Heart right ventricle (tissue), 16 donors: Measurements from ENCODE around the gene PATJ. TPM values are rescaled to one million over a fixed set of nuclear protein-coding genes. Genes with fewer than 3 reads are reported as not detected.

Experiments
- ATAC-seq, 8 donors: fragments of 200-7000 bp; cut with Tn5 transposase; one replicate each; pipeline ENCODE4 v1.9.1; 2020; ENCODE audit warnings: mild to moderate bottlenecking in 8 of 8, moderate library complexity in 8 of 8, moderate number of reproducible peaks in 1 of 8
- DNase-seq, 2 donors: peaks; one replicate each; pipeline ENCODE4 v3.0.0-alpha.2; 2020
- H3K27ac ChIP-seq, 10 donors: fragments of 200-600 bp; sonication (generic) in 2 of 10; one replicate each; pipeline versions ENCODE4 v1.5.0 to v1.8.0; 2020 to 2022; ENCODE audit warnings: mild to moderate bottlenecking in 3 of 10
- H3K27me3 ChIP-seq, 7 donors: fragments of 200-600 bp; one replicate each; pipeline ENCODE4 v1.8.0; 2021 to 2022; ENCODE audit warnings: mild to moderate bottlenecking in 2 of 7
- H3K36me3 ChIP-seq, 9 donors: fragments of 200-600 bp; sonication (generic) in 1 of 9; one replicate each; pipeline versions ENCODE4 v1.5.0 to v1.8.0; 2020 to 2022; ENCODE audit warnings: mild to moderate bottlenecking in 2 of 9
- H3K4me1 ChIP-seq, 9 donors: fragments of 200-600 bp; sonication (generic) in 1 of 9; one replicate each; pipeline versions ENCODE4 v1.5.0 to v1.8.0; 2020 to 2022; ENCODE audit warnings: mild to moderate bottlenecking in 4 of 9
- H3K4me3 ChIP-seq, 10 donors: fragments of 200-600 bp; sonication (generic) in 2 of 10; one replicate each; pipeline versions ENCODE4 v1.5.0 to v1.8.0; 2020 to 2022; ENCODE audit warnings: mild to moderate bottlenecking in 7 of 10, moderate library complexity in 2 of 10
- H3K9me3 ChIP-seq, 11 donors: fragments of 200-600 bp in 10 of 11; sonication (generic) in 2 of 11; one replicate each; pipeline versions ENCODE4 v1.5.0 to v1.8.0; 2013 to 2022; ENCODE audit warnings: mild to moderate bottlenecking in 2 of 11, control low read depth in 1 of 11, moderate library complexity in 1 of 11
- WGBS, 2 donors: extraction: QIAGEN DNeasy Blood & Tissue Kit; methylation state at CpG; one replicate each; pipeline ENCODE4 v1.1.7; 2013; ENCODE audit warnings: inconsistent platforms in 1 of 2; 5-methylcytosine and 5-hydroxymethylcytosine counted together
- intact Hi-C, 10 donors: fragments of 100-400 bp; cut with DNase I; formaldehyde crosslinking; loops; one replicate each; pipeline versions ENCODE4 v1.11.1 to v1.14.2; 2022
- microRNA-seq, 2 donors: library from miRNA; unstranded; fragments of <30 nt; microRNA quantifications; one replicate each; pipeline ENCODE4 v1.2.0, GENCODE V29; 2021
- polyA plus RNA-seq, 2 donors: library from polyadenylated mRNA; stranded (reverse); fragments of 200-250 nt; gene quantifications; one replicate each; pipeline ENCODE4 v1.2.3, GENCODE V29; 2013
- total RNA-seq, 10 donors: library from RNA; stranded (reverse); fragmentation: NEBNext Ultra II Directional in 3 of 10; extraction: Animal tissue kit (Norgen Biotek cat#: 25700) in 3 of 10; gene quantifications; one replicate each; pipeline versions ENCODE4 v1.2.1 to v1.2.4, GENCODE V29; 2021 to 2023
- TF ChIP-seq, protein P1 (sequence below), 9 donors: fragments of 200-600 bp; sonication (generic) in 2 of 9; IDR thresholded peaks; one replicate each; pipeline versions ENCODE4 v1.5.0 to v1.8.0; 2021 to 2022; ENCODE audit warnings: antibody characterized with exemption in 9 of 9, mild to moderate bottlenecking in 5 of 9, moderate library complexity in 1 of 9
- donor health status: Arrhythmogenic right ventricular cardiomyopathy.
- donor health status: ischemic (EF 13 %, LVEDD 7.1; RV severe dilation, severe dysfunction).
- donor health status: healthy with polysubstance abuse.
- donor health status: DM: no; HTN: yes; CAD: no.
- donor health status: DM: no; HTN: no; CAD: no.
- donor health status: ischemic (EF 25% LVEDD 6.9; RV normal size, moderate dysfunction).
- donor health status: ischemic (EF 25% LVEDD 5.7; RV mildly dilated, moderate dysfunction).
- donor health status: healthy.
- donor health status: DM: yes; HTN: yes; CAD: no.
- donor health status: Ischemic cardiomyopathy.
- donor health status: ischemic (EF 35%, LVEDD 5.7; RV mildly dilated, moderate dysfunction).
- donor health status: nonischemic (EF 11% LVEDD 7.7; RV severe dilation, severe dysfunction).
- donor health status: DM: yes; HTN: yes; CAD: no.
- donor health status: PGD.
- donor health status: ischemic (EF 29% LVEDD 5.4; RV normal size, mild dysfunction).
- donor health status: nonischemic (EF 23%, LVEDD 6.1; RV moderate dilation, normal function).

The PATJ gene
- total and polyA plus RNA-seq, 12 donors, result 3.7 to 213 (median 119) TPM

DNA sequence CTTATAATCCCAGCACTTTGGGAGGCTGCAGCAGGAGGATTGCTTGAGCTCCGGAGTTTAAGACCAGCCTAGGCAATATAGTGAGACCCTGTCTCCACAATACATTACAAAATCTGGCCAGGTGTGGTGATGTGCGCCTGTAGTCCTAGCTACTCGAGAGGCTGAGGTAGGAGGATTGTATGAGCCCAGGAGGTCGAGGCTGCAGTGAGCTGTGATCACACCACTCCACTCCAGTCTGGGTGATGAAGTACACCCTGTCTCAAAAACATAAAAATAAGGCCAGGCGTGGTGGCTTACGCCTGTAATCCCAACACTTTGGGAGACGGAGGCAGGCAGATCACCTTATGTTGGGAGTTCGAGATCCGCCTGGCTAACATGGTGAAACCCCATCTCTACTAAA, 480.0 kb downstream of the PATJ start:
- intact Hi-C loops, result no loop called here
- no peaks in the 10 kb centered on the region for H3K4me1 ChIP-seq
- peaks cover 0 to under 1% (median 0%) of the 10 kb centered on the region in 7 donors for H3K27me3 ChIP-seq
- TF ChIP-seq, protein P1, sequence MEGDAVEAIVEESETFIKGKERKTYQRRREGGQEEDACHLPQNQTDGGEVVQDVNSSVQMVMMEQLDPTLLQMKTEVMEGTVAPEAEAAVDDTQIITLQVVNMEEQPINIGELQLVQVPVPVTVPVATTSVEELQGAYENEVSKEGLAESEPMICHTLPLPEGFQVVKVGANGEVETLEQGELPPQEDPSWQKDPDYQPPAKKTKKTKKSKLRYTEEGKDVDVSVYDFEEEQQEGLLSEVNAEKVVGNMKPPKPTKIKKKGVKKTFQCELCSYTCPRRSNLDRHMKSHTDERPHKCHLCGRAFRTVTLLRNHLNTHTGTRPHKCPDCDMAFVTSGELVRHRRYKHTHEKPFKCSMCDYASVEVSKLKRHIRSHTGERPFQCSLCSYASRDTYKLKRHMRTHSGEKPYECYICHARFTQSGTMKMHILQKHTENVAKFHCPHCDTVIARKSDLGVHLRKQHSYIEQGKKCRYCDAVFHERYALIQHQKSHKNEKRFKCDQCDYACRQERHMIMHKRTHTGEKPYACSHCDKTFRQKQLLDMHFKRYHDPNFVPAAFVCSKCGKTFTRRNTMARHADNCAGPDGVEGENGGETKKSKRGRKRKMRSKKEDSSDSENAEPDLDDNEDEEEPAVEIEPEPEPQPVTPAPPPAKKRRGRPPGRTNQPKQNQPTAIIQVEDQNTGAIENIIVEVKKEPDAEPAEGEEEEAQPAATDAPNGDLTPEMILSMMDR (IDR thresholded peaks at IDR 0.05), result no peak
- ATAC-seq (no peak), DNase-seq (no peak)
- H3K36me3 ChIP-seq, result no peaks in the 10 kb centered on the region
- H3K4me3 ChIP-seq, result no peak overlapping the region
- H3K27ac ChIP-seq, result no peak overlapping the region
- no peaks in the 10 kb centered on the region for H3K9me3 ChIP-seq
- WGBS, 2 donors, result 93% methylated on average over 9 of the region's 9 CpGs

DNA sequence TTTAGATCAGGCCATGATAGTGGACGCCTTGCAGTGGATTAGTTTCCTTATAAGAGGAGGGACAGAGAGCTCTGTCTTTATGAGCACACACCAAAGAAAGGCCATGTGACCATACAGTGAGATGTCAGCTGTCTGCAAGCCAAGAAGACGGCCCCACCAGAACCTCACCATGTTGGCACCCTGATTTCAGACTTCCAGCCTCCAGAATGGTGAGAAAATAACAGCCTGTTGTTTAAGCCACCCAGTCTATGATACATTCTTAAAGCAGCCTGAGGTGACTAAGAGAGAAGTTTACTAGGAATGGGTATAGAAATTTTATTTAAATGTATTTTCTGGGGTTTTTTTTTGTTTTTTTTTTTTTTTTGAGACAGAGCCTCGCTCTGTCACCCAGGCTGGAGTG, 481.9 kb downstream of the PATJ start:
- intact Hi-C loops, result no loop called here
- no peak for DNase-seq
- ATAC-seq, result no peak
- 38 to 47% methylated on average over 2 of the region's 3 CpGs for WGBS, 2 donors
- H3K27me3 ChIP-seq, result peaks cover 0 to 8% (median 0%) of the 10 kb centered on the region in 7 donors
- no peaks in the 10 kb centered on the region for H3K9me3 ChIP-seq
- H3K36me3 ChIP-seq, result no peaks in the 10 kb centered on the region
- H3K27ac ChIP-seq, result no peak overlapping the region
- TF ChIP-seq, protein P1 (IDR thresholded peaks at IDR 0.05), result no peak
- peaks cover 0 to 3% (median 0%) of the 10 kb centered on the region in 9 donors for H3K4me1 ChIP-seq
- no peak overlapping the region for H3K4me3 ChIP-seq

DNA sequence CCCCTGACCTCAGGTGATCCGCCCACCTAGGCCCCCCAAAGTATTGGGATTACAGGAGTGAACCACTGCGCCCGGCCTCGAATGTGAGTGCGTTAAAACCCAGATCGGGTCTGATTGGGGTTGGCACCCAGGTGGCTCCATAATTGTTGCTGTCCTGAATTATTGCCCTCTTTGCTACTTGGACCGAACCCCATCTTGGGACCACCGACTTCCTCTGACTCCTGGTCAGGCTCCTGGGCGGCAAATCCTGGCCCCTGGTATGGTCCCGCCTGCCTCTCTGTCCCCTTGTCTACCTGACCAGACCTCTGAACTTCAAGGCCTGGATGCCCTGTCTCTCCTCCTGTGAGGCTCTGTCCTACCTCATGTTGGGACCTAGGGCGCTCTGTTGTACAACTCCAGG, 485.2 kb downstream of the PATJ start:
- Histone ChIP-seq H3K9me3 (no peaks in the 10 kb centered on the region), H3K4me3 (no peak overlapping the region), H3K36me3 (no peaks in the 10 kb centered on the region), H3K27me3 (peaks cover 0 to 8% (median 0%) of the 10 kb centered on the region in 7 donors), H3K4me1 (peaks cover 0 to 6% (median 0%) of the 10 kb centered on the region in 9 donors), H3K27ac (no peak overlapping the region)
- 87 to 90% methylated on average over 11 of the region's 11 CpGs for WGBS, 2 donors
- DNase-seq, result no peak
- intact Hi-C loops, result no loop called here
- ATAC-seq, result no peak
- TF ChIP-seq, protein P1 (IDR thresholded peaks at IDR 0.05), result no peak

Small RNA genes within 50 kb of the gene (microRNA-seq; reads per million reads assigned to microRNA genes)
- gene MIR3116-1 (0 reads per million in 2 donors), gene MIR3116-2 (0 reads per million in 2 donors)

Other genes with a start within 250 kb of the PATJ start
- 10 to 100 TPM; 29.4 to 44.7 (median 36.8) TPM for gene TM2D1, start 17.3 kb upstream of the PATJ start, total RNA-seq
- gene TM2D1, start 17.3 kb upstream of the PATJ start, polyA plus RNA-seq, result 10 to 100 TPM; 12.9 to 30.9 TPM